Activated B cell treated with CpG ODN at 0.5 μM for 24 hours (primary cell): ENCODE data around the gene PRMT2. TPM values are rescaled to one million over a fixed set of nuclear protein-coding genes. Genes with fewer than 3 reads are reported as not detected.
A peak's percentile ranks its signal among the peaks of the same experiment; 100 is the strongest.

Experiments used
- ATAC-seq: fragments of 200-7000 bp; cut with Tn5 transposase; one replicate; pipeline ENCODE4 v1.10.0; 2021; ENCODE audit warnings: low read depth, mild to moderate bottlenecking, moderate library complexity
- CTCF ChIA-PET: fragments of 350-600 bp; sonication (Branson Sonifier 250); formaldehyde crosslinking; loops from one replicate; lab custom pipeline; 2021; ENCODE audit warnings: antibody characterized with exemption; lab: Charles Lee
- POLR2A ChIA-PET: fragments of 350-600 bp; sonication (Branson Sonifier 250); formaldehyde crosslinking; loops from one replicate; lab custom pipeline; 2021; ENCODE audit warnings: antibody characterized with exemption; lab: Charles Lee
- DNase-seq: peaks from one replicate; pipeline ENCODE4 v3.0.0; 2022
- H3K27ac Mint-ChIP-seq: one replicate; pipeline ENCODE4 v1.8.0; 2020; ENCODE audit warnings: mixed read lengths
- H3K27me3 Mint-ChIP-seq: one replicate; pipeline ENCODE4 v1.8.0; 2021; ENCODE audit warnings: mixed read lengths
- H3K36me3 Mint-ChIP-seq: one replicate; pipeline ENCODE4 v1.8.0; 2021; ENCODE audit warnings: low read depth, mixed read lengths
- H3K4me1 Mint-ChIP-seq: one replicate; pipeline ENCODE4 v1.8.0; 2021; ENCODE audit warnings: mixed read lengths
- H3K4me3 Mint-ChIP-seq: one replicate; pipeline ENCODE4 v1.8.0; 2020; ENCODE audit warnings: mild to moderate bottlenecking, mixed read lengths
- H3K9me3 Mint-ChIP-seq: one replicate; pipeline ENCODE4 v1.8.0; 2020; ENCODE audit warnings: mixed read lengths
- CTCF ChIP-seq: fragments of 200-600 bp; IDR thresholded peaks from one replicate; pipeline ENCODE4 v1.8.0; 2022; ENCODE audit warnings: antibody characterized with exemption, mild to moderate bottlenecking
- intact Hi-C: fragments of 100-400 bp; cut with micrococcal nuclease; formaldehyde crosslinking; loops from one replicate; pipeline ENCODE4 v1.15.1; 2024
- total RNA-seq: library from RNA; stranded (reverse); gene quantifications from 2 replicates; pipeline ENCODE4 v1.2.3, GENCODE V29; 2022

The PRMT2 gene
- total RNA-seq, 1 donor from 2014 or later = 48.5 TPM

- Mint-ChIP-seq H3K9me3 (peaks cover 5% of the 10 kb centered on the region), H3K36me3 (peaks cover 66% of the 10 kb centered on the region), H3K27me3 (no peaks in the 10 kb centered on the region), H3K27ac (no peak overlapping the region), H3K4me1 (peaks cover 3% of the 10 kb centered on the region), H3K4me3 (no peak overlapping the region)
- no peak for DNase-seq
- CTCF ChIA-PET = no interaction called here
- peak; percentile 64 for ATAC-seq
- POLR2A ChIA-PET = no interaction called here
- TF ChIP-seq CTCF = no peak
- intact Hi-C loops = no loop called here
Observed at GRCh38 chr21:46661211-46661625, 25.7 kb downstream of the PRMT2 start.

GRCh38 chr21:46661642-46662366 lies 26.3 kb downstream of the PRMT2 start:
- Mint-ChIP-seq H3K4me1 (peaks cover 5% of the 10 kb centered on the region), H3K27me3 (peaks cover under 1% of the 10 kb centered on the region), H3K36me3 (peaks cover 60% of the 10 kb centered on the region), H3K9me3 (no peaks in the 10 kb centered on the region), H3K27ac (no peak overlapping the region), H3K4me3 (no peak overlapping the region)
- TF ChIP-seq CTCF = no peak
- ChIA-PET CTCF (no interaction called here), POLR2A (no interaction called here)
- ATAC-seq (no peak), DNase-seq (no peak)
- intact Hi-C loops = no loop called here

- no peak for TF ChIP-seq CTCF
- intact Hi-C loops = no loop called here
- DNase-seq = no peak
- Mint-ChIP-seq H3K4me1 (peaks cover 6% of the 10 kb centered on the region), H3K4me3 (no peak overlapping the region), H3K27ac (no peak overlapping the region), H3K27me3 (peaks cover 1% of the 10 kb centered on the region), H3K36me3 (peaks cover 55% of the 10 kb centered on the region), H3K9me3 (no peaks in the 10 kb centered on the region)
- ChIA-PET POLR2A (no interaction called here), CTCF (no interaction called here)
- no peak for ATAC-seq
Observed at GRCh38 chr21:46662367-46662654, 26.8 kb downstream of the PRMT2 start.

GRCh38 chr21:46662765-46663500 lies 27.5 kb downstream of the PRMT2 start:
- Mint-ChIP-seq H3K27ac (no peak overlapping the region), H3K27me3 (peaks cover 1% of the 10 kb centered on the region), H3K4me3 (no peak overlapping the region), H3K36me3 (peaks cover 50% of the 10 kb centered on the region), H3K4me1 (peaks cover 9% of the 10 kb centered on the region), H3K9me3 (no peaks in the 10 kb centered on the region)
- intact Hi-C loops = no loop called here
- no peak for TF ChIP-seq CTCF
- ChIA-PET POLR2A (no interaction called here), CTCF (no interaction called here)
- DNase-seq (no peak), ATAC-seq (no peak)

- Mint-ChIP-seq H3K4me3 (no peak overlapping the region), H3K27ac (no peak overlapping the region), H3K27me3 (peaks cover 6% of the 10 kb centered on the region), H3K4me1 (peaks cover 13% of the 10 kb centered on the region), H3K9me3 (no peaks in the 10 kb centered on the region), H3K36me3 (peaks cover 44% of the 10 kb centered on the region)
- ChIA-PET CTCF (no interaction called here), POLR2A (no interaction called here)
- DNase-seq = no peak
- intact Hi-C loops = no loop called here
- ATAC-seq = no peak
- no peak for TF ChIP-seq CTCF
Observed at GRCh38 chr21:46663754-46664153, 28.3 kb downstream of the PRMT2 start.
